Adrenal gland (tissue), 12 donors: ENCODE measurements around the gene MPI. TPM values are rescaled to one million over a fixed set of nuclear protein-coding genes. Genes with fewer than 3 reads are reported as not detected.
"Not testable (repeated sequence)": the region's sequence is repeated elsewhere in the genome, so short reads cannot be mapped to it uniquely, and the experiment has no call there.

Experiments
- DNase-seq, 7 donors: peaks; one replicate each; pipeline ENCODE4 v3.0.0-alpha.2; 2019 to 2020
- H3K27ac ChIP-seq, 5 donors: fragments of 200-600 bp; sonication (generic) in 4 of 5; 1 replicate in 3 of 5; 2 replicates in 2 of 5; pipeline versions ENCODE4 v1.5.1 to v1.8.0; 2016 to 2020; ENCODE audit warnings: mild to moderate bottlenecking in 1 of 5
- H3K27me3 ChIP-seq: fragments of 200-600 bp; 2 replicates; pipeline ENCODE4 v1.8.0; 2021
- H3K36me3 ChIP-seq, 2 donors: fragments of 200-600 bp; replicated peaks in 1 of 2; 1 replicate in 1 of 2; 2 replicates in 1 of 2; pipeline versions ENCODE4 v1.5.1 to v1.8.0; 2018 to 2022
- H3K4me1 ChIP-seq, 2 donors: fragments of 200-600 bp; replicated peaks in 1 of 2; 1 replicate in 1 of 2; 2 replicates in 1 of 2; pipeline versions ENCODE4 v1.5.1 to v1.8.0; 2018 to 2021
- H3K4me3 ChIP-seq, 4 donors: fragments of 200-600 bp; sonication (generic) in 3 of 4; one replicate each; pipeline ENCODE4 v1.5.1; 2016 to 2018
- H3K9me3 ChIP-seq, 3 donors: fragments of 200-600 bp; sonication (generic) in 1 of 3; replicated peaks in 1 of 3; 1 replicate in 2 of 3; 2 replicates in 1 of 3; pipeline versions ENCODE4 v1.5.1 to v1.8.0; 2016 to 2021
- POLR2A ChIP-seq, 2 donors: fragments of 450-650 bp; IDR thresholded peaks; one replicate each; pipeline ENCODE4 v1.6.1; 2017; ENCODE audit warnings: antibody characterized with exemption in 2 of 2, mild to moderate bottlenecking in 2 of 2, moderate library complexity in 1 of 2
- WGBS, 4 donors: extraction: QIAGEN DNeasy Blood & Tissue Kit in 2 of 4; methylation state at CpG; one replicate each; pipeline versions ENCODE4 v1.1.5 to v1.1.7; 2013 to 2017; 5-methylcytosine and 5-hydroxymethylcytosine counted together
- intact Hi-C, 2 donors: fragments of 100-400 bp; cut with DNase I; formaldehyde crosslinking; loops; one replicate each; pipeline versions ENCODE4 v1.14.1 to v1.15.0; 2022 to 2023
- polyA plus RNA-seq, 3 donors: library from polyadenylated mRNA; stranded (reverse); fragments of 200-250 nt in 2 of 3; fragments of 350-450 nt in 1 of 3; fragmentation: Illumina TruSeq in 1 of 3; extraction: RNeasy Lipid Tissue Mini Kit (QIAGEN cat#74804) in 1 of 3; gene quantifications; one replicate each; pipeline ENCODE4 v1.2.3, GENCODE V29; 2013 to 2014
- total RNA-seq, 9 donors: library from RNA; depleted of rRNA in 4 of 9; stranded (reverse); fragments of >200 nt in 4 of 9; fragments of 120-200 nt in 1 of 9; fragmentation: NEBNext Ultra II Directional in 1 of 9; extraction: Animal tissue kit (Norgen Biotek cat#: 25700) in 1 of 9; gene quantifications; one replicate each; pipeline versions ENCODE4 v1.1.0 to v1.2.4, GENCODE V29; 2013 to 2023
- TF ChIP-seq, protein P1 (sequence below), 6 experiments: fragments of 450-650 bp in 4 of 6; fragments of 200-600 bp in 2 of 6; sonication (generic) in 1 of 6; IDR thresholded peaks; 1 replicate in 5 of 6; 2 replicates in 1 of 6; pipeline versions ENCODE4 v1.5.1 to v1.8.0; 2016 to 2021; ENCODE audit warnings: antibody characterized with exemption in 6 of 6, mild to moderate bottlenecking in 2 of 6, moderate library complexity in 1 of 6
- donor health status: healthy with polysubstance abuse.
- donor health status: Bipolar disorder and iron deficiency.
- donor health status: DM: yes; HTN: yes; CAD: no.
- donor health status: DM: no; HTN: no; CAD: no.
- donor health status: DM: no; HTN: no; CAD: no.
- donor health status: DM: yes; HTN: yes; CAD: no.

Gene MPI
- total and polyA plus RNA-seq, 12 donors = 26.2 to 218 (median 105) TPM

- H3K36me3 ChIP-seq = peaks cover 0 to 25% of the 10 kb centered on the region in 2 donors
- H3K4me1 ChIP-seq = peaks cover 29 to 34% of the 10 kb centered on the region in 2 donors
- peak overlapping the region in 3 of 5 donors; percentile 7 to 84 (median 42) for H3K27ac ChIP-seq
- DNase-seq = peak in 5 of 7 donors; percentile 42 to 69 (median 53)
- H3K9me3 ChIP-seq = no peaks in the 10 kb centered on the region
- no peak for TF ChIP-seq POLR2A (IDR thresholded peaks at IDR 0.05)
- TF ChIP-seq, protein P1, sequence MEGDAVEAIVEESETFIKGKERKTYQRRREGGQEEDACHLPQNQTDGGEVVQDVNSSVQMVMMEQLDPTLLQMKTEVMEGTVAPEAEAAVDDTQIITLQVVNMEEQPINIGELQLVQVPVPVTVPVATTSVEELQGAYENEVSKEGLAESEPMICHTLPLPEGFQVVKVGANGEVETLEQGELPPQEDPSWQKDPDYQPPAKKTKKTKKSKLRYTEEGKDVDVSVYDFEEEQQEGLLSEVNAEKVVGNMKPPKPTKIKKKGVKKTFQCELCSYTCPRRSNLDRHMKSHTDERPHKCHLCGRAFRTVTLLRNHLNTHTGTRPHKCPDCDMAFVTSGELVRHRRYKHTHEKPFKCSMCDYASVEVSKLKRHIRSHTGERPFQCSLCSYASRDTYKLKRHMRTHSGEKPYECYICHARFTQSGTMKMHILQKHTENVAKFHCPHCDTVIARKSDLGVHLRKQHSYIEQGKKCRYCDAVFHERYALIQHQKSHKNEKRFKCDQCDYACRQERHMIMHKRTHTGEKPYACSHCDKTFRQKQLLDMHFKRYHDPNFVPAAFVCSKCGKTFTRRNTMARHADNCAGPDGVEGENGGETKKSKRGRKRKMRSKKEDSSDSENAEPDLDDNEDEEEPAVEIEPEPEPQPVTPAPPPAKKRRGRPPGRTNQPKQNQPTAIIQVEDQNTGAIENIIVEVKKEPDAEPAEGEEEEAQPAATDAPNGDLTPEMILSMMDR (IDR thresholded peaks at IDR 0.05) = no peak
- no peak overlapping the region for H3K4me3 ChIP-seq
- WGBS, 4 donors = 51 to 62% (median 55%) methylated on average over 2 to 3 of the region's 3 CpGs
- intact Hi-C loops = loop anchor here in 1 of 2 donors (10.0 kb wide), 1 partner anchor 47 kb away; the partner anchor contains the start of gene ULK3
- H3K27me3 ChIP-seq = no peaks in the 10 kb centered on the region
These were observed 1.6 kb downstream of the MPI start for GRCh38 chr15:74891469-74891868.

DNA sequence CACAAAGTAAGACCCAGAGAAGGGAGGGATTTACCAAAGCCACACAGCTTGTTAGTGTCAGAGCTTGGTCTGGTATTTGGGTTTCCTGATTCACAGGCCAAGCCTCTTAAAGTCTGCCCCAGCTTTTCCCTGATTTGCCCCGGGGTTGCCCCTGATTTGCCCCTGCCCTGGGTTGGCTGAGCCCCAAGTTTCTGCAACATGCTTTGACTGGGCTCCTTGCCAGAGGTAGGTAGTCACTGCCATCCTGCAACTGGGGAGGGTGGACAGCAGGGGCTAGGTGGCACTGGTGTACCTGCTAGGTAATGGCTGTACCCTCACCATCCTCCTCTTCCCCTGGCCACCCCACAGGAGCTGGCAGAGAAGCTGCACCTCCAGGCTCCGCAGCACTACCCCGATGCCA is 2.5 kb downstream of the MPI start:
- H3K27ac ChIP-seq = peak overlapping the region in 3 of 5 donors; percentile 34 to 84 (median 42)
- no peak for TF ChIP-seq POLR2A (IDR thresholded peaks at IDR 0.05)
- TF ChIP-seq, protein P1 (IDR thresholded peaks at IDR 0.05) = no peak
- intact Hi-C loops = loop anchor here in 1 of 2 donors (10.0 kb wide), 1 partner anchor 48 kb away; the partner anchor contains the start of gene ULK3
- no peaks in the 10 kb centered on the region for H3K27me3 ChIP-seq
- WGBS, 4 donors = 43 to 80% (median 77%) methylated on average over 1 to 3 of the region's 3 CpGs
- H3K9me3 ChIP-seq = no peaks in the 10 kb centered on the region
- H3K4me1 ChIP-seq = peaks cover 29 to 34% of the 10 kb centered on the region in 2 donors
- DNase-seq = peak in 4 of 7 donors; percentile 47 to 68 (median 56)
- H3K36me3 ChIP-seq = peaks cover 0 to 33% of the 10 kb centered on the region in 2 donors
- no peak overlapping the region for H3K4me3 ChIP-seq

- intact Hi-C loops = loop anchor here in 1 of 2 donors (10.0 kb wide), 1 partner anchor 48 kb away; the partner anchor contains the start of gene ULK3
- WGBS, 4 donors = 88 to 100% (median 97%) methylated on average over 1 to 2 of the region's 2 CpGs
- peaks cover 0 to 37% of the 10 kb centered on the region in 2 donors for H3K36me3 ChIP-seq
These were observed 3.1 kb downstream of the MPI start for GRCh38 chr15:74892931-74893330.

GRCh38 chr15:74893627-74894026 is 3.8 kb downstream of the MPI start:
- H3K4me3 ChIP-seq = no peak overlapping the region
- H3K27me3 ChIP-seq = no peaks in the 10 kb centered on the region
- peaks cover 0 to 38% of the 10 kb centered on the region in 2 donors for H3K36me3 ChIP-seq
- TF ChIP-seq, protein P1 (IDR thresholded peaks at IDR 0.05) = no peak
- TF ChIP-seq POLR2A (IDR thresholded peaks at IDR 0.05) = no peak
- H3K4me1 ChIP-seq = peaks cover 29 to 33% of the 10 kb centered on the region in 2 donors
- 86 to 93% (median 90%) methylated on average over 2 to 3 of the region's 3 CpGs for WGBS, 4 donors
- no peak for DNase-seq
- no peaks in the 10 kb centered on the region for H3K9me3 ChIP-seq
- H3K27ac ChIP-seq = no peak overlapping the region
- intact Hi-C loops = loop anchor here in 1 of 2 donors (10.0 kb wide), 1 partner anchor 49 kb away; the partner anchor contains the start of gene ULK3

More at GRCh38 chr15:74892931-74893330, 3.1 kb downstream of the MPI start:
- no peak for DNase-seq
- no peak overlapping the region for H3K4me3 ChIP-seq
- no peak for TF ChIP-seq POLR2A (IDR thresholded peaks at IDR 0.05)
- TF ChIP-seq, protein P1 (IDR thresholded peaks at IDR 0.05) = no peak
- no peaks in the 10 kb centered on the region for H3K9me3 ChIP-seq
- peak overlapping the region in 1 of 5 donors; percentile 84 for H3K27ac ChIP-seq
- no peaks in the 10 kb centered on the region for H3K27me3 ChIP-seq
- peaks cover 29 to 34% of the 10 kb centered on the region in 2 donors for H3K4me1 ChIP-seq

DNA sequence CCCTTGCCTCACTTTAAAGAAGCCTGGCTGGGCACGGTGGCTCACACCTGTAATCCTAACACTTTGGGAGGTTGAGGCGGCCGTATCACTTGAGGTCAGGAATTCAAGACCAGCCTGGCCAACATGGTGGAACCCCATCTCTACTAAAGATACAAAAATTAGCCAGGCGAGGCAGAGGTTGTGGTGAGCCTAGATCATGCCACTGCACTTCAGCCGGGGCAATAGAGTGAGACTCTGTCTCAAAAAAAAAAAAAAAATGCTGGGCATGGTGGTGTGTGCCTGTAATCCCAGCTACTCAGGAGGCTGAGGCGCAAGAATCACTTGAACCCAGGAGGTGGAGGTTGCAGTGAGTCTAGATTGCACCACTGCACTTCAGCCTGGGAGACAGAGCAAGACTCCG is 4.5 kb downstream of the MPI start:
- WGBS, 4 donors = 94 to 98% (median 97%) methylated on average over 7 of the region's 7 CpGs
- Histone ChIP-seq H3K36me3 (peaks cover 0 to 40% of the 10 kb centered on the region in 2 donors), H3K4me1 (peaks cover 22 to 26% of the 10 kb centered on the region in 2 donors)
- not testable (repeated sequence) for DNase-seq, H3K9me3 ChIP-seq, H3K27me3 ChIP-seq, H3K4me3 ChIP-seq, H3K27ac ChIP-seq
- intact Hi-C loops = loop anchor here in 1 of 2 donors (10.0 kb wide), 1 partner anchor 50 kb away; the partner anchor contains the start of gene ULK3
